NCI-H1436 (cell line): ENCODE results near the gene RELB.
"Not testable (repeated sequence)": the region's sequence is repeated elsewhere in the genome, so short reads cannot be mapped to it uniquely, and the experiment has no call there.

Experiments used
- DNase-seq: peaks from one replicate; lab custom pipeline; 2025; lab: John Stamatoyannopoulos, UW

RELB gene

GRCh38 chr19:45001087-45001739 lies at the start of gene RELB:
Gene RELB (plus strand): TSS chr19:45001464. CDS start chr19:45001580, 116 bp downstream.
- DNase-seq = peak; percentile 86

GRCh38 chr19:44954278-44954648 lies 47.0 kb upstream of the RELB start:
- DNase-seq = no peak

GRCh38 chr19:44954649-44955504 lies 46.4 kb upstream of the RELB start, which contains the start of gene CLPTM1:
Gene CLPTM1 (plus strand): TSS chr19:44955380. CDS start chr19:44955396, 16 bp downstream.
- DNase-seq = peak; percentile 97

GRCh38 chr19:44955505-44956439 lies 45.5 kb upstream of the RELB start:
- DNase-seq = no peak

- DNase-seq = no peak
Measured at GRCh38 chr19:44957526-44957925, 43.7 kb upstream of the RELB start.

- no peak for DNase-seq
Measured at GRCh38 chr19:44958090-44958489, 43.2 kb upstream of the RELB start.

- DNase-seq = no peak
Measured at GRCh38 chr19:44959691-44960090, 41.6 kb upstream of the RELB start.

GRCh38 chr19:44960906-44961728 lies 40.1 kb upstream of the RELB start:
- no peak for DNase-seq

- DNase-seq = no peak
Measured at GRCh38 chr19:44961821-44962220, 39.4 kb upstream of the RELB start.

- DNase-seq = no peak
Measured at GRCh38 chr19:44968118-44968517, 33.1 kb upstream of the RELB start.

GRCh38 chr19:44968670-44969069 lies 32.6 kb upstream of the RELB start:
- no peak for DNase-seq

GRCh38 chr19:44969437-44969836 lies 31.8 kb upstream of the RELB start:
- DNase-seq = no peak

GRCh38 chr19:44971451-44971850 lies 29.8 kb upstream of the RELB start:
- not testable (repeated sequence) for DNase-seq

- DNase-seq = no peak
Measured at GRCh38 chr19:44972802-44973201, 28.5 kb upstream of the RELB start.

GRCh38 chr19:44973982-44974735 lies 27.1 kb upstream of the RELB start:
- DNase-seq = no peak

- DNase-seq = no peak
Measured at GRCh38 chr19:44974857-44975256, 26.4 kb upstream of the RELB start.

GRCh38 chr19:44975444-44975843 lies 25.8 kb upstream of the RELB start:
- DNase-seq = no peak

GRCh38 chr19:44984005-44984404 lies 17.3 kb upstream of the RELB start:
- DNase-seq = no peak

GRCh38 chr19:44985445-44985844 lies 15.8 kb upstream of the RELB start:
- no peak for DNase-seq

GRCh38 chr19:44986389-44986788 lies 14.9 kb upstream of the RELB start:
- no peak for DNase-seq
